ENCODE results near the gene MCHR1.
"Not testable (repeated sequence)": the region's sequence is repeated elsewhere in the genome, so short reads cannot be mapped to it uniquely, and the experiment has no call there.

MCHR1 gene

GRCh38 chr22:40690370-40690769 lies 11.1 kb downstream of the MCHR1 start:
- no peak for DNase-seq (ENCODE audit: low read depth)

- no peak for DNase-seq (ENCODE audit: low read depth)
These were observed 12.2 kb downstream of the MCHR1 start for GRCh38 chr22:40691532-40691931.

GRCh38 chr22:40694411-40694810 lies 15.1 kb downstream of the MCHR1 start:
- no peak for DNase-seq (ENCODE audit: low read depth)

GRCh38 chr22:40701274-40701673 lies 22.0 kb downstream of the MCHR1 start:
- DNase-seq (ENCODE audit: low read depth) = no peak

GRCh38 chr22:40703174-40703573 lies 23.9 kb downstream of the MCHR1 start:
- DNase-seq (ENCODE audit: low read depth) = no peak

GRCh38 chr22:40703736-40704135 lies 24.5 kb downstream of the MCHR1 start:
- DNase-seq (ENCODE audit: low read depth) = no peak

- DNase-seq (ENCODE audit: low read depth) = no peak
These were observed 26.8 kb downstream of the MCHR1 start for GRCh38 chr22:40705918-40706682.

- no peak for DNase-seq (ENCODE audit: low read depth)
These were observed 27.9 kb downstream of the MCHR1 start for GRCh38 chr22:40707154-40707553.

GRCh38 chr22:40708177-40708576 lies 28.9 kb downstream of the MCHR1 start:
- no peak for DNase-seq (ENCODE audit: low read depth)

GRCh38 chr22:40709752-40710413 lies 30.6 kb downstream of the MCHR1 start:
- no peak for DNase-seq (ENCODE audit: low read depth)

GRCh38 chr22:40712311-40712710 lies 33.0 kb downstream of the MCHR1 start:
- DNase-seq (ENCODE audit: low read depth) = no peak

- no peak for DNase-seq (ENCODE audit: low read depth)
These were observed 35.4 kb downstream of the MCHR1 start for GRCh38 chr22:40714499-40715337.

GRCh38 chr22:40716116-40716515 lies 36.8 kb downstream of the MCHR1 start:
- DNase-seq (ENCODE audit: low read depth) = no peak

GRCh38 chr22:40717657-40718056 lies 38.4 kb downstream of the MCHR1 start:
- not testable (repeated sequence) for DNase-seq (ENCODE audit: low read depth)

GRCh38 chr22:40718250-40719204 lies 39.2 kb downstream of the MCHR1 start:
- DNase-seq (ENCODE audit: low read depth) = no peak

- DNase-seq (ENCODE audit: low read depth) = no peak
These were observed 40.3 kb downstream of the MCHR1 start for GRCh38 chr22:40719599-40719998.

- DNase-seq (ENCODE audit: low read depth) = not testable (repeated sequence)
These were observed 40.9 kb downstream of the MCHR1 start for GRCh38 chr22:40720156-40720537.

- no peak for DNase-seq (ENCODE audit: low read depth)
These were observed 41.4 kb downstream of the MCHR1 start for GRCh38 chr22:40720538-40721256.

- no peak for DNase-seq (ENCODE audit: low read depth)
These were observed 42.0 kb downstream of the MCHR1 start for GRCh38 chr22:40721266-40721665.

GRCh38 chr22:40723396-40723933 lies 44.2 kb downstream of the MCHR1 start:
- DNase-seq (ENCODE audit: low read depth) = no peak

- no peak for DNase-seq (ENCODE audit: low read depth)
These were observed 47.2 kb downstream of the MCHR1 start for GRCh38 chr22:40726514-40726913.

All from activated T-helper 9 cell treated with anti-CD3 and anti-CD28 coated beads, Interleukin-2, amount 50 U/mL, for 16 hours (primary cell).